Liver (tissue), 9 donors: ENCODE results near the gene HELLS. TPM values are rescaled to one million over a fixed set of nuclear protein-coding genes. Genes with fewer than 3 reads are reported as not detected.

Source experiments
- DNase-seq: peaks from one replicate; pipeline ENCODE4 v3.0.0-alpha.2; 2017; ENCODE audit warnings: low spot score
- H3K27ac ChIP-seq, 2 donors: one replicate each; pipeline ENCODE4 v1.7.0; 2013; ENCODE audit warnings: inconsistent platforms in 2 of 2, low read length in 2 of 2, control low read depth in 1 of 2, low read depth in 1 of 2, mild to moderate bottlenecking in 1 of 2
- H3K27me3 ChIP-seq, 4 donors: one replicate each; pipeline versions ENCODE4 v1.6.1 to v1.7.0; 2013; ENCODE audit warnings: low read length in 3 of 4, inconsistent platforms in 1 of 4, mild to moderate bottlenecking in 1 of 4, moderate library complexity in 1 of 4; ENCODE audit not compliant: control insufficient read depth in 4 of 4, insufficient read depth in 4 of 4
- H3K36me3 ChIP-seq, 4 donors: one replicate each; pipeline versions ENCODE4 v1.6.1 to v1.7.0; 2013; ENCODE audit warnings: low read length in 3 of 4, mild to moderate bottlenecking in 3 of 4, low read depth in 1 of 4, moderate library complexity in 1 of 4; ENCODE audit not compliant: control insufficient read depth in 4 of 4, insufficient read depth in 3 of 4
- H3K4me1 ChIP-seq, 4 donors: one replicate each; pipeline versions ENCODE4 v1.6.1 to v1.7.0; 2013; ENCODE audit warnings: low read length in 3 of 4, mild to moderate bottlenecking in 3 of 4, moderate library complexity in 1 of 4; ENCODE audit not compliant: control insufficient read depth in 4 of 4, insufficient read depth in 4 of 4
- H3K4me3 ChIP-seq, 3 donors: one replicate each; pipeline versions ENCODE4 v1.6.1 to v1.7.0; 2013; ENCODE audit warnings: low read length in 3 of 3, control low read depth in 1 of 3, low read depth in 1 of 3, mild to moderate bottlenecking in 1 of 3
- H3K9ac ChIP-seq, 2 donors: one replicate each; pipeline ENCODE4 v1.7.0; 2013; ENCODE audit warnings: low read length in 2 of 2, mild to moderate bottlenecking in 2 of 2, moderate library complexity in 2 of 2, control low read depth in 1 of 2, low read depth in 1 of 2
- H3K9me3 ChIP-seq, 4 donors: one replicate each; pipeline versions ENCODE4 v1.6.1 to v1.7.0; 2013; ENCODE audit warnings: low read length in 3 of 4; ENCODE audit not compliant: control insufficient read depth in 4 of 4
- EGR1 ChIP-seq, 2 donors: IDR thresholded peaks; 2 replicates each; pipeline ENCODE4 v1.6.1; 2016 to 2018; ENCODE audit warnings: antibody characterized with exemption in 2 of 2, low read depth in 2 of 2
- FOXA1 ChIP-seq: IDR thresholded peaks from 2 replicates; pipeline ENCODE4 v1.6.1; 2016; ENCODE audit warnings: antibody characterized with exemption
- FOXA2 ChIP-seq: IDR thresholded peaks from 2 replicates; pipeline ENCODE4 v1.6.1; 2016; ENCODE audit warnings: antibody characterized with exemption
- GABPA ChIP-seq, 2 donors: IDR thresholded peaks in 1 of 2; conservative IDR thresholded peaks in 1 of 2; 2 replicates each; pipeline ENCODE4 v1.6.1; 2016; ENCODE audit warnings: antibody characterized with exemption in 2 of 2, mild to moderate bottlenecking in 1 of 2, moderate library complexity in 1 of 2
- HNF4A ChIP-seq, 2 donors: conservative IDR thresholded peaks; 2 replicates each; pipeline ENCODE4 v1.6.1; 2016; ENCODE audit warnings: antibody characterized with exemption in 2 of 2, mild to moderate bottlenecking in 2 of 2
- HNF4G ChIP-seq: IDR thresholded peaks from 2 replicates; pipeline ENCODE4 v1.6.1; 2016; ENCODE audit warnings: antibody characterized with exemption
- JUND ChIP-seq, 2 donors: IDR thresholded peaks; 2 replicates each; pipeline ENCODE4 v1.6.1; 2016; ENCODE audit warnings: antibody characterized with exemption in 2 of 2
- MAX ChIP-seq: IDR thresholded peaks from 2 replicates; pipeline ENCODE4 v1.6.1; 2016; ENCODE audit warnings: antibody characterized with exemption
- NR2F2 ChIP-seq: IDR thresholded peaks from 2 replicates; pipeline ENCODE4 v1.6.1; 2016; ENCODE audit warnings: antibody characterized with exemption
- RAD21 ChIP-seq, 2 donors: IDR thresholded peaks; 2 replicates each; pipeline ENCODE4 v1.6.1; 2016; ENCODE audit warnings: antibody characterized with exemption in 2 of 2, mild to moderate bottlenecking in 2 of 2
- REST ChIP-seq: IDR thresholded peaks from 2 replicates; pipeline ENCODE4 v1.6.1; 2016; ENCODE audit warnings: antibody characterized with exemption, mild to moderate bottlenecking
- RXRA ChIP-seq, 2 donors: IDR thresholded peaks; 2 replicates each; pipeline ENCODE4 v1.6.1; 2017 to 2018; ENCODE audit warnings: antibody characterized with exemption in 2 of 2, mild to moderate bottlenecking in 1 of 2
- SP1 ChIP-seq: IDR thresholded peaks from 2 replicates; pipeline ENCODE4 v1.6.1; 2018; ENCODE audit warnings: antibody characterized with exemption, mild to moderate bottlenecking
- TAF1 ChIP-seq: conservative IDR thresholded peaks from 2 replicates; pipeline ENCODE4 v1.6.1; 2016; ENCODE audit warnings: antibody characterized with exemption, mild to moderate bottlenecking
- YY1 ChIP-seq: IDR thresholded peaks from 2 replicates; pipeline ENCODE4 v1.6.1; 2016; ENCODE audit warnings: antibody characterized with exemption, mild to moderate bottlenecking
- WGBS: extraction: QIAGEN DNeasy Blood & Tissue Kit; methylation state at CpG from one replicate; pipeline ENCODE4 v1.1.7; 2013; 5-methylcytosine and 5-hydroxymethylcytosine counted together
- polyA plus RNA-seq, 2 donors: library from polyadenylated mRNA; stranded (reverse) in 1 of 2; unstranded in 1 of 2; fragments of 200-250 nt in 1 of 2; fragments of >200 nt in 1 of 2; fragmentation: Nextera tagmentation in 1 of 2; extraction: Ambion mirVana in 1 of 2; gene quantifications; one replicate each; pipeline versions ENCODE4 v1.2.1 to v1.2.3, GENCODE V29; 2013 to 2015
- total RNA-seq, 2 donors: library from RNA; depleted of rRNA; stranded (reverse); fragments of >200 nt; gene quantifications; one replicate each; pipeline ENCODE4 v1.2.3, GENCODE V29; 2014
- TF ChIP-seq, protein P1 (sequence below): IDR thresholded peaks from 2 replicates; pipeline ENCODE4 v1.6.1; 2016; ENCODE audit warnings: antibody characterized with exemption
- TF ChIP-seq, protein P2 (sequence below): IDR thresholded peaks from 2 replicates; pipeline ENCODE4 v1.6.1; 2016; ENCODE audit warnings: antibody characterized with exemption
- TF ChIP-seq, protein P3 (sequence below): fragments of 150-350 bp; IDR thresholded peaks from 2 replicates; pipeline ENCODE4 v1.5.1; 2017; ENCODE audit warnings: improper control_type of control experiment, low read depth, low read length; ENCODE audit not compliant: missing input control
- donor health status: healthy.
- donor health status: healthy.
- donor health status: healthy.
- donor health status: healthy.
- donor health status: healthy.

Gene HELLS
- total and polyA plus RNA-seq, 4 donors: 1.2 to 56.4 (median 1.8) TPM

GRCh38 chr10:94521276-94522250, 24.0 kb upstream of the HELLS start (continued):
- TF ChIP-seq REST: no peak

DNA sequence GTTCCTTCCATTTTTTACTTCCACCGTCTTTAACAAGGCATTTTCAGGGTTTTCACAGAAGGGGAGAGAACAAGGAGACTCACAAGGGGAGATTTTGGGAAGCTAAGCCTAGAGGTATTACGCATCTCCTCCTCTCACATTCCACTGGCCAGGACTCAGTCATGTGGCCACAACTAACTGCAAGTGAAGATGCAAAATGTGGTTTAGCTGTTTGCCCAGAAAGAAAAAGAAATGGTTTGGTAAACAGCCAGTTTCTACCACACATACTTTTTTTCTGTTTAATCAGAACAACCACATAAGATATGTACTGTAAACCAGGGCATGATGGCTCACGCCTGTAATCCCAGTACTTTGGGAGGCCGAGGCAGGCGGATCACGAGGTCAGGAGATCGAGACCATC, 21.4 kb upstream of the HELLS start:
- H3K9me3 ChIP-seq: no peaks in the 10 kb centered on the region
- no peaks in the 10 kb centered on the region for H3K27me3 ChIP-seq
- H3K36me3 ChIP-seq: no peaks in the 10 kb centered on the region
- no peaks in the 10 kb centered on the region for H3K4me1 ChIP-seq
- no peak for TF ChIP-seq RXRA (IDR thresholded peaks at IDR 0.05)
- TF ChIP-seq, protein P1, sequence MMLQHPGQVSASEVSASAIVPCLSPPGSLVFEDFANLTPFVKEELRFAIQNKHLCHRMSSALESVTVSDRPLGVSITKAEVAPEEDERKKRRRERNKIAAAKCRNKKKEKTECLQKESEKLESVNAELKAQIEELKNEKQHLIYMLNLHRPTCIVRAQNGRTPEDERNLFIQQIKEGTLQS: no peak
- no peak for TF ChIP-seq FOXA1
- no peak for TF ChIP-seq NR2F2
- no peak for TF ChIP-seq HNF4G
- TF ChIP-seq, protein P2, sequence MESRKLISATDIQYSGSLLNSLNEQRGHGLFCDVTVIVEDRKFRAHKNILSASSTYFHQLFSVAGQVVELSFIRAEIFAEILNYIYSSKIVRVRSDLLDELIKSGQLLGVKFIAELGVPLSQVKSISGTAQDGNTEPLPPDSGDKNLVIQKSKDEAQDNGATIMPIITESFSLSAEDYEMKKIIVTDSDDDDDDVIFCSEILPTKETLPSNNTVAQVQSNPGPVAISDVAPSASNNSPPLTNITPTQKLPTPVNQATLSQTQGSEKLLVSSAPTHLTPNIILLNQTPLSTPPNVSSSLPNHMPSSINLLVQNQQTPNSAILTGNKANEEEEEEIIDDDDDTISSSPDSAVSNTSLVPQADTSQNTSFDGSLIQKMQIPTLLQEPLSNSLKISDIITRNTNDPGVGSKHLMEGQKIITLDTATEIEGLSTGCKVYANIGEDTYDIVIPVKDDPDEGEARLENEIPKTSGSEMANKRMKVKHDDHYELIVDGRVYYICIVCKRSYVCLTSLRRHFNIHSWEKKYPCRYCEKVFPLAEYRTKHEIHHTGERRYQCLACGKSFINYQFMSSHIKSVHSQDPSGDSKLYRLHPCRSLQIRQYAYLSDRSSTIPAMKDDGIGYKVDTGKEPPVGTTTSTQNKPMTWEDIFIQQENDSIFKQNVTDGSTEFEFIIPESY: no peak
- TF ChIP-seq REST: no peak
- TF ChIP-seq RAD21 (IDR thresholded peaks at IDR 0.05): no peak
- TF ChIP-seq JUND (IDR thresholded peaks at IDR 0.05): no peak
- TF ChIP-seq TAF1: no peak
- TF ChIP-seq, protein P3, sequence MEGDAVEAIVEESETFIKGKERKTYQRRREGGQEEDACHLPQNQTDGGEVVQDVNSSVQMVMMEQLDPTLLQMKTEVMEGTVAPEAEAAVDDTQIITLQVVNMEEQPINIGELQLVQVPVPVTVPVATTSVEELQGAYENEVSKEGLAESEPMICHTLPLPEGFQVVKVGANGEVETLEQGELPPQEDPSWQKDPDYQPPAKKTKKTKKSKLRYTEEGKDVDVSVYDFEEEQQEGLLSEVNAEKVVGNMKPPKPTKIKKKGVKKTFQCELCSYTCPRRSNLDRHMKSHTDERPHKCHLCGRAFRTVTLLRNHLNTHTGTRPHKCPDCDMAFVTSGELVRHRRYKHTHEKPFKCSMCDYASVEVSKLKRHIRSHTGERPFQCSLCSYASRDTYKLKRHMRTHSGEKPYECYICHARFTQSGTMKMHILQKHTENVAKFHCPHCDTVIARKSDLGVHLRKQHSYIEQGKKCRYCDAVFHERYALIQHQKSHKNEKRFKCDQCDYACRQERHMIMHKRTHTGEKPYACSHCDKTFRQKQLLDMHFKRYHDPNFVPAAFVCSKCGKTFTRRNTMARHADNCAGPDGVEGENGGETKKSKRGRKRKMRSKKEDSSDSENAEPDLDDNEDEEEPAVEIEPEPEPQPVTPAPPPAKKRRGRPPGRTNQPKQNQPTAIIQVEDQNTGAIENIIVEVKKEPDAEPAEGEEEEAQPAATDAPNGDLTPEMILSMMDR: no peak
- TF ChIP-seq GABPA (IDR thresholded peaks at IDR 0.05 in 1 of 2, conservative IDR thresholded peaks at IDR 0.05 in 1 of 2): no peak
- TF ChIP-seq SP1: no peak
- no peak for TF ChIP-seq EGR1 (IDR thresholded peaks at IDR 0.05; ENCODE audit: low read depth in 2 of 2)
- no peak for TF ChIP-seq HNF4A (conservative IDR thresholded peaks at IDR 0.05)
- TF ChIP-seq YY1: no peak
- no peak for TF ChIP-seq MAX
- no peak for TF ChIP-seq FOXA2
- DNase-seq: no peak
- no peak overlapping the region for H3K27ac ChIP-seq
- WGBS: 92% methylated on average over 7 of the region's 7 CpGs
- no peak overlapping the region for H3K4me3 ChIP-seq
- no peak overlapping the region for H3K9ac ChIP-seq
